HepG2 (cell line): Measurements from ENCODE around the gene DHX58. TPM values are rescaled to one million over a fixed set of nuclear protein-coding genes. Genes with fewer than 3 reads are reported as not detected.
A peak's percentile ranks its signal among the peaks of the same experiment; 100 is the strongest.

ENCODE experiments used
- ARHGAP35 ChIP-seq: sonication (generic); formaldehyde crosslinking; IDR thresholded peaks from 2 replicates; pipeline ENCODE4 v1.9.0; 2022; ENCODE audit warnings: mild to moderate bottlenecking, inconsistent platforms, moderate library complexity, missing genetic modification reagents, borderline replicate concordance
- ARID3A ChIP-seq: IDR thresholded peaks from 2 replicates; pipeline ENCODE4 v1.6.1; 2012; ENCODE audit warnings: low read depth, low read length, improper control_type of control experiment
- DZIP1 ChIP-seq: sonication (generic); formaldehyde crosslinking; IDR thresholded peaks from 2 replicates; pipeline ENCODE4 v1.5.0; 2020; ENCODE audit warnings: mild to moderate bottlenecking, missing genetic modification reagents
- E2F2 ChIP-seq: sonication (generic); formaldehyde crosslinking; IDR thresholded peaks from 2 replicates; pipeline ENCODE4 v1.4.0; 2020; ENCODE audit warnings: missing genetic modification reagents, borderline replicate concordance
- GABPA ChIP-seq, 2 experiments: IDR thresholded peaks; 2 replicates each; pipeline ENCODE4 v1.6.1; 2011 to 2016; ENCODE audit warnings: low read depth in 2 of 2, low read length in 1 of 2, missing biosample characterization in 1 of 2, missing genetic modification characterization in 1 of 2
- GTF2F1 ChIP-seq: fragments of 150-350 bp; IDR thresholded peaks from 2 replicates; pipeline ENCODE4 v1.6.1; 2014; ENCODE audit warnings: low read length
- HDAC1 ChIP-seq: sonication (generic); formaldehyde crosslinking; IDR thresholded peaks from 2 replicates; pipeline ENCODE4 v1.5.1; 2020; ENCODE audit warnings: mild to moderate bottlenecking, missing genetic modification reagents
- HNRNPLL ChIP-seq: fragments of 200-400 bp; formaldehyde crosslinking; IDR thresholded peaks from 2 replicates; pipeline ENCODE4 v1.6.1; 2017; ENCODE audit warnings: mild to moderate bottlenecking, low read depth, low read length; ENCODE audit not compliant: poor library complexity, severe bottlenecking
- MEIS1 ChIP-seq: sonication (generic); formaldehyde crosslinking; IDR thresholded peaks from 2 replicates; pipeline ENCODE4 v1.9.0; 2021; ENCODE audit warnings: mild to moderate bottlenecking, missing genetic modification reagents, moderate library complexity, borderline replicate concordance
- MIER3 ChIP-seq: IDR thresholded peaks from 2 replicates; pipeline ENCODE4 v1.6.1; 2016; ENCODE audit warnings: missing compliant biosample characterization, borderline replicate concordance
- NCOA5 ChIP-seq: sonication (generic); formaldehyde crosslinking; IDR thresholded peaks from 2 replicates; pipeline ENCODE4 v1.4.0; 2020; ENCODE audit warnings: missing genetic modification reagents
- NFIC ChIP-seq: IDR thresholded peaks from 2 replicates; pipeline ENCODE4 v1.6.1; 2012; ENCODE audit warnings: mild to moderate bottlenecking, low read length, inconsistent platforms
- NR2F1 ChIP-seq, 2 experiments: fragments of 450-650 bp in 1 of 2; formaldehyde crosslinking in 1 of 2; IDR thresholded peaks; 2 replicates each; pipeline versions ENCODE4 v1.5.0 to v1.6.1; 2016 to 2020; ENCODE audit warnings: mild to moderate bottlenecking in 1 of 2, missing compliant biosample characterization in 1 of 2, missing genetic modification reagents in 1 of 2, moderate library complexity in 1 of 2
- RERE ChIP-seq: IDR thresholded peaks from 2 replicates; pipeline ENCODE4 v1.6.1; 2016; ENCODE audit warnings: low read depth, missing genetic modification reagents, missing compliant biosample characterization
- SP5 ChIP-seq: IDR thresholded peaks from 2 replicates; pipeline ENCODE4 v1.6.1; 2016; ENCODE audit warnings: low read depth, borderline replicate concordance
- ZBTB7B ChIP-seq: sonication (generic); formaldehyde crosslinking; IDR thresholded peaks from 2 replicates; pipeline ENCODE4 v1.4.0; 2020; ENCODE audit warnings: missing genetic modification reagents
- ZNF225 ChIP-seq: sonication (generic); formaldehyde crosslinking; IDR thresholded peaks from 2 replicates; pipeline ENCODE4 v1.4.0; 2020; ENCODE audit warnings: mild to moderate bottlenecking, missing genetic modification reagents
- polyA plus RNA-seq, 8 experiments: library from polyadenylated mRNA; depleted of rRNA in 3 of 8; stranded (reverse) in 7 of 8; unstranded in 1 of 8; fragments of >200 nt; fragmentation: Illumina TruSeq in 4 of 8; extraction: Trizol in 4 of 8; gene quantifications; 2 replicates each; pipeline versions ENCODE4 v1.2.1 to v1.2.3, GENCODE V29; 2011 to 2016; ENCODE audit warnings: low read depth in 4 of 8, missing spikeins in 1 of 8, mixed read lengths in 1 of 8; ENCODE audit not compliant: insufficient read depth in 1 of 8
- total RNA-seq, 5 experiments: library from RNA; depleted of rRNA; stranded (reverse); fragments of >200 nt; fragmentation: Illumina TruSeq; extraction: Trizol; gene quantifications; 2 replicates each; pipeline ENCODE4 v1.2.3, GENCODE V29; 2016; ENCODE audit warnings: low read depth in 1 of 5

Gene DHX58
- total and polyA plus RNA-seq, 2 of the 13 experiments (the other 11 are each of a cell fraction or from before 2014, with no cell fraction given) = 6.7 to 7.8 TPM

- 0 out of 2 replicates have a peak, but pooled peaks have one; percentile 22 for TF ChIP-seq ARID3A
- 0 out of 2 replicates have a peak, but pooled peaks have one; percentile 30 for TF ChIP-seq MEIS1
- TF ChIP-seq GTF2F1 = no peak
- 0 out of 2 replicates have a peak, but pooled peaks have one; percentile 32 for TF ChIP-seq SP5 (CRISPR knock-in tag)
- TF ChIP-seq NR2F1 (CRISPR knock-in tag; IDR thresholded peaks at IDR 0.05) = no peak
- TF ChIP-seq RERE (CRISPR knock-in tag) = no peak
- no peak for TF ChIP-seq NFIC
- no peak for TF ChIP-seq HDAC1
- TF ChIP-seq ZNF225 (CRISPR knock-in tag) = no peak
- no peak for TF ChIP-seq HNRNPLL
- no peak for TF ChIP-seq DZIP1 (CRISPR knock-in tag)
- TF ChIP-seq ZBTB7B (CRISPR knock-in tag) = peak; percentile 76
- no peak for TF ChIP-seq E2F2 (CRISPR knock-in tag)
- no peak for TF ChIP-seq NCOA5 (CRISPR knock-in tag)
- no peak for TF ChIP-seq MIER3 (CRISPR knock-in tag)
- TF ChIP-seq ARHGAP35 (CRISPR knock-in tag) = 0 out of 2 replicates have a peak, but pooled peaks have one; percentile 78
- TF ChIP-seq GABPA (IDR thresholded peaks at IDR 0.05; ENCODE audit: low read depth, low read length) = no peak
- TF ChIP-seq GABPA (CRISPR knock-in tag; IDR thresholded peaks at IDR 0.05; ENCODE audit: low read depth) = no peak
Observed at GRCh38 chr17:42101513-42102292, 10.8 kb downstream of the DHX58 start (continued).
